K562 treated with DMSO at 1 percent for 24 hours (cell line): ENCODE measurements around the gene NME7. TPM values are rescaled to one million over a fixed set of nuclear protein-coding genes. Genes with fewer than 3 reads are reported as not detected.

Experiments
- total RNA-seq: library from RNA; unstranded; fragments of 300-600 nt; gene quantifications from 2 replicates; pipeline ENCODE4 v1.2.3, GENCODE V29; 2022; ENCODE audit warnings: low read depth; ENCODE audit not compliant: insufficient read depth

The NME7 gene
- 11.8 and 13.8 TPM in 2 replicates for total RNA-seq

GRCh38 chr1:169367686-169368405 is at the start of gene NME7, which contains the start of gene BLZF1:
Gene NME7 (minus strand): TSS chr1:169367797. CDS start chr1:169367710, 87 bp downstream.
Gene BLZF1 (plus strand): TSS chr1:169368195. CDS start chr1:169369523, 1,328 bp downstream.

GRCh38 chr1:169106095-169106920 is 261.3 kb downstream of the NME7 start, which contains the start of gene ATP1B1:
Gene ATP1B1 (plus strand): TSS chr1:169106690. CDS start chr1:169106830, 140 bp downstream.

Other genes starting within 250 kb of the NME7 start
- gene BLZF1, start 398 bp upstream of the NME7 start, total RNA-seq = 9.0 and 9.8 TPM in 2 replicates
- not detected in 2 replicates for gene CCDC181, start 59.7 kb upstream of the NME7 start, total RNA-seq
- 7.5 and 8.4 TPM in 2 replicates for gene SLC19A2, start 118.1 kb upstream of the NME7 start, total RNA-seq
- gene F5, start 218.7 kb upstream of the NME7 start, total RNA-seq = not detected in 2 replicates